GM19035 (cell line): ENCODE results near the gene ZNF763.
"Not testable (repeated sequence)": the region's sequence is repeated elsewhere in the genome, so short reads cannot be mapped to it uniquely, and the experiment has no call there.

ENCODE experiments used
- ATAC-seq: cut with Tn5 transposase; IDR thresholded peaks from one replicate; pipeline ENCODE4 v1.9.1; 2021; ENCODE audit not compliant: unreplicated experiment

The ZNF763 gene

GRCh38 chr19:11970174-11970573 lies 5.3 kb downstream of the ZNF763 start:
- no peak for ATAC-seq

DNA sequence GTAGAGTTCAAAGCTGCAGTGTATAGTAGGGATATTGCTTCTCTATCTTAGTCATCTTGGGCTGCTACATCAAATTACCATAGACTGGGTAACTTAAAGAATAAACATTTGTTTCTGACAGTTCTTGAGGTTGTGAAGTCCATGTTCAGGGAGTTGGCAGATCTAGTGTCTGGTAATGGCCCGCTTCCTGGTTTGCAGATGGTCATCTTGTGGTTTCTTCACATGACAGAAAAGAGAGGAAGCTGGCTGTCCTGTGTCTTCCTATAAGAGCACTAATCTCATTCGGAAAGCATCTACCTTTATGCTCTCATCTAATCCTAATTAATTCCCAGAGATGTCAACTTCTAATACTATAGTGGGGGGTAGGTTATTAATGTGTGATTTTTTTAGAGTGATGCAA lies 6.2 kb downstream of the ZNF763 start:
- ATAC-seq = no peak

DNA sequence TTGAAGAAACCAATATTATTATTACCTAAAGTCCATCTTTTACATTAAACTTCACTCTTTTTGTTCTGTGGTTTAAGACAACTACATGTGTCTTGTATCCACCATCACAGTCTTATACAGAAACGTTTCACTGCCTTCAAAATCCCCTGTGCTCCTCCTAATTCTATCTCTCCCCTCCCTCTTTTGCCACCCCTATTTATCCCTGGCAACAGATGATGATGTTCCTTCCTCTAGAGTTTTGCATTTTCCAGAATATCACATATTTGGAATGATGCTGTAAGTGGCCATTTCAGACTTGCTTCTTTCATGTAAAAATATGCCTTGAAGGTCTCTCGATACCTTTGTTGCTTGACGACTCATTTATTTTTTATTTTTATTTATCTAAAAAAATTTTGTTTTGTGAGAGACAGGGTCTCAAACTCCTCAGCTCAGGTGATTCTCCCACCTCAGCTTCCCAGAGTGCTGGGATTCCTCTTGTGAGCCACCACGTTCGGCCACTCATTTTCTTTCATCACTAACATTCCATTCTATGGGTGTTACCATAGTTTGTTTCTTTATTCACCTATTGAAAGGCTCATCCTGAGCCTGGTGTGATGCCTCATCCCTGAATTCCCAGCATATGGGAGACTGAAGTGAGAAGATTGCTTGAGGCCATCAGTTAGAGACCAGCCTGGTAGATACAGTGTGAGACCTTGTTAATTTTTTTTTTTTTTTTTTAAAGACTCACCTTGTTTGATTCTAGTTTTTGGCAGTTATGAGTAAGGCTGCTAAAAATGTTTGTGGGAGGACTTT lies 8.4 kb downstream of the ZNF763 start:
- no peak for ATAC-seq

DNA sequence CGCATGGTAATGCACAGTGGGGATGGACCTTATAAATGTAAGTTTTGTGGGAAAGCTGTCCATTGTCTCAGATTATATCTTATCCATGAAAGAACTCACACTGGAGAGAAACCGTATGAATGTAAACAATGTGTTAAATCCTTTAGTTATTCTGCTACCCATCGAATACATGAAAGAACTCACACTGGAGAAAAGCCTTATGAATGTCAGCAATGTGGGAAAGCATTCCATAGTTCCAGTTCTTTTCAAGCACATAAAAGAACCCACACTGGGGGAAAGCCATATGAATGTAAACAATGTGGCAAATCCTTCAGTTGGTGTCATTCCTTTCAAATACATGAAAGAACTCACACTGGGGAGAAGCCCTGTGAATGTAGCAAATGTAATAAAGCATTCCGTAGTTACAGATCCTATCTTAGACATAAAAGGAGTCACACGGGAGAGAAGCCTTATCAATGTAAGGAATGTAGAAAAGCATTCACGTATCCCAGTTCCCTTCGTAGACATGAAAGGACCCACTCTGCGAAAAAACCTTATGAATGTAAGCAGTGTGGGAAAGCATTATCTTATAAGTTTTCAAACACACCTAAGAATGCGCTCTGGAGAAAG lies 13.8 kb downstream of the ZNF763 start:
- ATAC-seq = no peak

GRCh38 chr19:11979527-11979926 lies 14.7 kb downstream of the ZNF763 start:
- ATAC-seq = no peak

- no peak for ATAC-seq
Observed at GRCh38 chr19:11982526-11982925, 17.7 kb downstream of the ZNF763 start.

- ATAC-seq = no peak
Observed at GRCh38 chr19:11984986-11985385, 20.1 kb downstream of the ZNF763 start.

GRCh38 chr19:11986754-11987153 lies 21.9 kb downstream of the ZNF763 start:
- no peak for ATAC-seq

GRCh38 chr19:11987405-11988281 lies 22.8 kb downstream of the ZNF763 start:
- peak; percentile 82 for ATAC-seq

- no peak for ATAC-seq
Observed at GRCh38 chr19:11989112-11989456, 24.2 kb downstream of the ZNF763 start.

DNA sequence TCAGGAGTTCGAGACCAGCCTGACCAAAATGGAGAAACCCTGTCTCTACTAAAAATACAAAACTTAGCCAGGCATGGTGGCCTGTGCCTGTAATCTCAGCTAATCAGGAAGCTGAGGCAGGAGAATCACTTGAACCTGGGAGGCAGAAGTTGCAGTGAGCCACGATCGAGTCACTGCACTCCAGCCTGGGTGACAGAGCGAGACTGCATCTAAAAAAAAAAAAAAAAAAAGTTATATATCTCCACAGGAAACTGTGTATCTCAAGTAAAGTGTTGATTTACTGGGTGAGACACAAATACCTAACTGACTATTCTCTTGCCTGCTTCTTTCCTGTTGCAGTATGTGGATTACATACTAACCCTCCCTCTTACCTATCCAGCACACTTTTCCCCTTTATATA lies 27.1 kb downstream of the ZNF763 start:
- ATAC-seq = not testable (repeated sequence)

DNA sequence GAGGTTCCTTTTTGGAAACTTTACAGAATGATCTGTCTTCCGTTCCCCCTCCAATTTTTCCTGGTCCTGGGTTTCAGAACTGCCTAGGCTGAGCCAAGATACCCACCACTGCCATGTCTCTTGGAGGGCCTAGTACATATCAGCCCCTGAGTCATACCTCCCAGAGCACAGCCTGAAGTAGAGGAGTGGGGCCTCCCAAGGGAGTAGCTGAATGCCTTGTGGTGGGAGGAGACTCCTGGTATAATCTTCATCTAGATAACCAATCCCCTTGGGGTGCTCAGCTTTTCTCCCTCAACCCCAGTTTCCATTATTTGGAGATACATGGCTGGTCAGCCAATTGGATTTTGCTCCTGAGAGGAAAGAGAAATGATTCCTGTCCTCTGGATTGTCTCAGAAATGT lies 30.3 kb downstream of the ZNF763 start:
- ATAC-seq = no peak

GRCh38 chr19:12000152-12000981 lies 35.5 kb downstream of the ZNF763 start:
- ATAC-seq = no peak

- ATAC-seq = no peak
Observed at GRCh38 chr19:12015015-12015752, 50.3 kb downstream of the ZNF763 start.

DNA sequence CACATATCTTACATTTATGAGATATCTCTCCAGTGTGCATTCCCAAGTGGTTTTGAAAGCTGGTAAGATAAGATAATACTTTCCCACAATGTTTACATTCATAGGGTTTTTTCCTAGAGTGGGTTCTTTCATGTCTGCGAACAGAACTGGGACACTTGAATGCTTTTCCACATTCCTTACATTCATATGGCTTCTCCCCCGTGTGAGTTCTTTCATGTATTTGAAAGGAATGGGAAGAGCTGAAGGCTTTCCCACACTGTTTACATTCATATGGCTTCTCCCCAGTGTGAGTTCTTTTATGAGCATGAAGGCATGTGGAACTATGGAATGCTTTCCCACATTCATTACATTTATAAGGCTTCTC lies 50.9 kb downstream of the ZNF763 start:
- ATAC-seq = no peak
